Stimulated activated naive B cell treated with anti-CD40 and anti-IgM and Interleukin-4, amounts not matched to agents 10 μg/mL and 1 μg/mL and 100 μg/mL, for 72 hours (primary cell): ENCODE measurements around the gene KMT2E.

Source experiments
- ATAC-seq, 2 donors: fragments of 150-1000 bp; cut with Tn5 transposase; replicated peaks; 2 replicates each; pipeline ENCODE4 v1.10.0; 2021; ENCODE audit warnings: moderate library complexity in 1 of 2
- DNase-seq: peaks from one replicate; pipeline ENCODE4 v3.0.0; 2021
- H3K27ac Mint-ChIP-seq: one replicate; pipeline ENCODE4 v1.8.0; 2022; ENCODE audit warnings: mild to moderate bottlenecking, mixed read lengths
- H3K27me3 Mint-ChIP-seq, 2 donors: one replicate each; pipeline ENCODE4 v1.8.0; 2022; ENCODE audit warnings: mixed read lengths in 2 of 2
- H3K36me3 Mint-ChIP-seq, 2 donors: one replicate each; pipeline ENCODE4 v1.8.0; 2022; ENCODE audit warnings: mixed read lengths in 2 of 2, mild to moderate bottlenecking in 1 of 2
- H3K4me1 Mint-ChIP-seq, 2 donors: one replicate each; pipeline ENCODE4 v1.8.0; 2022; ENCODE audit warnings: mixed read lengths in 2 of 2, mild to moderate bottlenecking in 1 of 2
- H3K4me3 Mint-ChIP-seq, 2 donors: one replicate each; pipeline ENCODE4 v1.8.0; 2022; ENCODE audit warnings: mild to moderate bottlenecking in 2 of 2, mixed read lengths in 2 of 2, moderate library complexity in 1 of 2
- H3K9me3 Mint-ChIP-seq, 2 donors: one replicate each; pipeline ENCODE4 v1.8.0; 2022; ENCODE audit warnings: mixed read lengths in 2 of 2, mild to moderate bottlenecking in 1 of 2

Gene KMT2E

DNA sequence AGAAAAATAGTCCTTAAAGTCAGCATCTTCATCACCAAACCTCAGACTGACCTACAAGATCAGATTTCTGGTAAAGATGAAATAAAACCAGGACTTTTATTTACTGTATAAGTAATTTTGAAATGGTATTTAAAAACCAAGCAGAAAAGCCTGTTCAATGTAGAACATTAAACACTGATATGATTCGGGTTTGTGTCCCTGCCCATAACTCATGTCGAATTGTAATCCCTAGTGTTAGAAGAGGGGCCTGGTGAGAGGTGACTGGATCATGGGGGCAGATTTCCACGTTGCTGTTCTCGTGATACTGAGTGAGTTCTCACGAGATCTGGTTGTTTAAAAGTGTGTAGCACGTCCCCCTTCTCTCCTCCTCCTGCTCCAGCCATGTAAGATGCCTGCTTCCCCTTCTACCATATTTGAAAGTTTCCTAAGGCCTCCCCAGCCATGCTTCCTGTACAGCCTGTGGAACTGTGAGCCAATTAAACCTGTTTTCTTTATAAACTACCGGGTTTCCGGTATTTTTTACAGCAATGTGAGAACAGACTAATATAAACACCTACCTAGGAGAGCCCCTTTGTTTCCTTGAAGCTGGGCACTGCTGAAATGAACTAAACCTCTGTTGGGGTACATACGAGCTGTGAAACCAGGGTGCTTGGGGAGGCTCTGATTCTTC lies 120.1 kb downstream of the KMT2E start:
- H3K4me1 Mint-ChIP-seq, result peaks cover 8 to 9% of the 10 kb centered on the region in 2 donors
- no peaks in the 10 kb centered on the region for H3K27me3 Mint-ChIP-seq
- DNase-seq, result no peak
- H3K36me3 Mint-ChIP-seq, result peaks cover 36 to 41% of the 10 kb centered on the region in 2 donors
- no peaks in the 10 kb centered on the region for H3K9me3 Mint-ChIP-seq
- H3K27ac Mint-ChIP-seq, result peak overlapping the region; percentile 69
- H3K4me3 Mint-ChIP-seq, result no peak overlapping the region
- no peak for ATAC-seq

DNA sequence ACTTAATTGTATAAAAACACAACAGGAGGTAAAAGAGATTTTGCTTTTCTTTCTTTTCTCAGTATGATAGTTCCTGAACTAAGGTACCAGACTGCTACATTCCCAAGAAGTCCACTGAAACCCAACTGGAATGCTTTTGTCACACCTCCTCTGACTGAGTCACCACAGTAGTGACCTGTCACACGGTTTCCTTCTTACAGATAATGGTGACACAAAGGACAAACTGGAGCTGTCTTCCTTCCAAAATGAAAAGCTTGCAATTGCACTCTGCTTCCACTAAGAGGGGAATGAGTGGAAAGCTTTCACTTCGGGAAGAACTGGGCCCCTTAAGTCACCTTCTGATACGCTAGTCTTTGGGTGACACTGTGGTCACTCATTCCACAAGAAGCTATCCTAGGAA lies 122.2 kb downstream of the KMT2E start:
- no peak overlapping the region for H3K4me3 Mint-ChIP-seq
- H3K27me3 Mint-ChIP-seq, result no peaks in the 10 kb centered on the region
- H3K27ac Mint-ChIP-seq, result no peak overlapping the region
- H3K4me1 Mint-ChIP-seq, result peaks cover 7 to 9% of the 10 kb centered on the region in 2 donors
- no peaks in the 10 kb centered on the region for H3K9me3 Mint-ChIP-seq
- ATAC-seq (no peak), DNase-seq (no peak)
- H3K36me3 Mint-ChIP-seq, result peaks cover 36 to 40% of the 10 kb centered on the region in 2 donors

DNA sequence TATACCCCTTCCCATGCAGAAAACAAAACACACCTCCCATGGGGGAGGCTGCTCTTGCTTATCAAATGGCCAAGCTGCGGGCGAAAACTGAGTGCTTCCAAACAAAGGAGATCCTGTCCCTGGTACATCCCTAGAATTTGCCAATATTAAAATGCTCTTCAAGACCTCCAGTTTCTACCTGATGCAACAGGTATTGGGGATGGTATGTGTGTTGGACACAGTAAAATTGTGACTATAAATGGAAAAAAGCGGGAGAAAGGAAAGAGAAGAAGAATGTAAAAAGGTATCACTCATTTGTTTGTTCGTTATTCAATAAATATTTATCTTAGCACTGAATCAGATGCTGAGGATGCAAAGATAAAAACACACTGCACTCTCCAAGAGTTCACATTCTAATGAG lies 123.9 kb downstream of the KMT2E start:
- Mint-ChIP-seq H3K27ac (no peak overlapping the region), H3K4me1 (peaks cover 4 to 8% of the 10 kb centered on the region in 2 donors)

DNA sequence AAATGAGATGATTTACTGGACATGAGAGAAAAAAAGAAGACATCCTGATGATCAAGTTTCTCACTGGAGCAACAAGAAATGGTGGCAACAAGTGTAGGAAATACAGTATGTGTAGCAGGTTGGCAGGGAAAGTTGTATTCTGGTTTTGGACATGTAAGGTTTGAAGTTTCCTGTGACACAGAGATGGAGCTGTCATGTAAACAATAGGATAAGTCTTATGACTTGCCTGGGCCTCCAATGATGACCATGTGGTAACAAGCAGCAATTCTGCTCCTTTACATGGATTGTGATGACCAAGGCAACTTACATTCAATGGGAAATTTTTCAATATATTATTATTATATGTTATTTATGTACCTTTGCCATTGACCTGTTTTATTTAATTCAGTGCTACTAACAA lies 125.4 kb downstream of the KMT2E start:
- Mint-ChIP-seq H3K4me1 (peaks cover 4 to 6% of the 10 kb centered on the region in 2 donors), H3K36me3 (peaks cover 36 to 40% of the 10 kb centered on the region in 2 donors), H3K9me3 (no peaks in the 10 kb centered on the region), H3K4me3 (no peak overlapping the region), H3K27me3 (no peaks in the 10 kb centered on the region), H3K27ac (no peak overlapping the region)
- DNase-seq, result no peak
- ATAC-seq, result no peak

More for the DNA sequence above, 123.9 kb downstream of the KMT2E start:
- Mint-ChIP-seq H3K9me3 (no peaks in the 10 kb centered on the region), H3K36me3 (peaks cover 35 to 44% of the 10 kb centered on the region in 2 donors), H3K4me3 (no peak overlapping the region), H3K27me3 (no peaks in the 10 kb centered on the region)
- ATAC-seq (no peak), DNase-seq (no peak)

DNA sequence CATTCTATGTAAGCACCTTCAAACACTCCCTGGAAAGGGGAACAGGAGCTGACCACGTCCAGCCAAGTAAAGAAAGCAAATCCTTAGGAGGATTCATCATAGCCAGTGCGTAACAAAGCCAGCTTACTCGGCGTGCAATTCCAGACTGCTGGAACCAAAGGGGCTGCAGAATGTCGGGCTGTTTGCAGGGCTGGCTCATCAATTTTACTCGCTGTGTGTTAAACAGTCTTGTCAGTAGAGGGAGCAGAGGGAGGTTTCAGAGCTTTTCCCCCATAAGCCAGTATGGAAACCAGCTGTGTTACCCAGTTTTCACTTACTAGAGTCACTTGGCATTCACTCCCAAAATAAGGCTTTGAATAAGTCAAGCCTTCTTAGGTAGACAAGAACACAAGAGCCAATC lies 127.1 kb downstream of the KMT2E start:
- Mint-ChIP-seq H3K4me1 (peaks cover 4 to 6% of the 10 kb centered on the region in 2 donors), H3K36me3 (peaks cover 38 to 45% of the 10 kb centered on the region in 2 donors), H3K9me3 (no peaks in the 10 kb centered on the region), H3K27ac (no peak overlapping the region), H3K27me3 (no peaks in the 10 kb centered on the region), H3K4me3 (no peak overlapping the region)
- ATAC-seq (no peak), DNase-seq (no peak)

DNA sequence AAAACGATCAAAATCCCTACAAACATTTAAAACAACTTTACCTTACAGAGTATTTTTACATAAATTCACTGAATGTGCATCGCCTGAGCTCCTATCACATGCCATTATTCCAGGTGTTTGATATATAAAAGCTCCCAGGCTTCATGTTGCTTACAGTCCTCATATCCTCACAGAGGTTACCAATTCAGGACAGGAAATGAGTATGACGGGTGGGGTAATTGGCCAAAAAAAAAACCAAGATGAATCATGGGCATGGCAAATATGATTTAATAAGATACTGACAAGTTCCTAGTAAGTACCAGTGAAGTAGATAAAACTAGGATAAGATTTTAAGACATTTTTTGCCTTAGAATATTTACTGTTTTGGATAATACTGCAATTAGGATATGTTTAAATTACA lies 135.8 kb downstream of the KMT2E start:
- ATAC-seq, result no peak

DNA sequence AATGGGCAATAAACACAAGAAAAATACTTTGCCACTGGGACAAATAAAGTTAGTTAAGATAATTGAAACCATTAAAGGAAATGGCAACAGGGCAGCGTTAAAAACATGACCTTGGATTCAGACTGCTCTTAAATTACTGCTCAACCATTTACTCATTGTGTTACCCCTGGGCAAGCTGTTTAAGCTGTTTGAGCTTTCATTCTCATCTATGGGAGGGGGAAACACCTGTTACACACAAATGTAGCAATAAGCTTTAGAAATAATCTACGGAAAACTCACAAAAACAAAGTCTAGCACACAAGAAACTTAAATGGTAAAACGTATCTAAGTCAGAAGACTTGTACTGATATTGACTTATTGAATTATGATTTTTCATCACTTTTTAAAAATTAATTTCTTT lies 137.1 kb downstream of the KMT2E start:
- DNase-seq, result no peak
- Mint-ChIP-seq H3K4me1 (peaks cover 4 to 14% of the 10 kb centered on the region in 2 donors), H3K36me3 (peaks cover 8 to 21% of the 10 kb centered on the region in 2 donors), H3K27ac (no peak overlapping the region), H3K9me3 (no peaks in the 10 kb centered on the region), H3K4me3 (no peak overlapping the region), H3K27me3 (no peaks in the 10 kb centered on the region)
- ATAC-seq, result no peak

More for the DNA sequence above, 135.8 kb downstream of the KMT2E start:
- no peaks in the 10 kb centered on the region for H3K9me3 Mint-ChIP-seq
- H3K27ac Mint-ChIP-seq, result no peak overlapping the region
- DNase-seq, result no peak
- peaks cover 4 to 14% of the 10 kb centered on the region in 2 donors for H3K4me1 Mint-ChIP-seq
- H3K27me3 Mint-ChIP-seq, result no peaks in the 10 kb centered on the region
- H3K4me3 Mint-ChIP-seq, result no peak overlapping the region
- peaks cover 6 to 20% of the 10 kb centered on the region in 2 donors for H3K36me3 Mint-ChIP-seq

DNA sequence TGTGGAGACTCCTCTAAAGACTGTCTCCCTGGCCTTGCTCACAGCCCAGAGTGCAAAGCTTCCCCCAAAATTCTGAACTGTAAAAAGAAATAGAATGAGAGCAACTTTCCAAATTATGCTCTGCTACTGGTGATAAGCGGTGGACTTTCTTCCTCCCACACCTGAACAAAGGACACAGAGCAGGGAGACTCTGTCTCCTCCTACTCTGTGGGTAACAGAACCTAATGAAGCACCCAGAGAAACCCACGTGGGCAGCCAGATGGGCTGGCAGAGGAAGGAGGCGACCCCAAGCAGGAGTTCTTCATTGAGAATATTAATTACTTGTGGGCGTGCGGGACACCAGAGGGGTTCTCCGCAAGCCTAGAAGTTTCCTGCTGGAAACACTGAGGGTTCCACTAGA lies 139.5 kb downstream of the KMT2E start:
- peaks cover 6 to 14% of the 10 kb centered on the region in 2 donors for H3K4me1 Mint-ChIP-seq
- H3K9me3 Mint-ChIP-seq, result no peaks in the 10 kb centered on the region
- H3K36me3 Mint-ChIP-seq, result peaks cover 12 to 27% of the 10 kb centered on the region in 2 donors
- ATAC-seq, result peak; percentile 55 to 57
- H3K4me3 Mint-ChIP-seq, result no peak overlapping the region
- H3K27ac Mint-ChIP-seq, result peak overlapping the region; percentile 76
- DNase-seq, result no peak
- H3K27me3 Mint-ChIP-seq, result no peaks in the 10 kb centered on the region

DNA sequence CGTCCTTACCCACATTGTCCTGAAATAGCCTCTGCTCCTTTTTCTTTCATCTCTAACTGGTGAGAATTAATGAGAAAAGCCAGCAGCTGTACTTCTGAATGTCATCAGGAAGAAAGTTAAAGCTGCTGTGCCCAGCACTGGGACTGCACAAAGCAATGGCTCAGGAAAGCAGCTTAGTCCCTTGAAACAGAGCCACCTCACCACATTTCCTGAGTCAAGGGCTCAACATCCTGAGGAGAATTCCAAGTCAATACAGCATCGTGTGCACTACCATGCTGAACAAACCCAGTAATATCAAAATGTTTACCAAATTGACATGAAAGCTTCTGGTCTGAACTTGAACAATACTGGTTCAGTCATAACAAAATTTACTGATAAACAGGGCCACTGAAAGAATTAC lies 140.1 kb downstream of the KMT2E start:
- peak in 1 of 2 donors; percentile 2 for ATAC-seq
- Mint-ChIP-seq H3K36me3 (peaks cover 12 to 27% of the 10 kb centered on the region in 2 donors), H3K9me3 (no peaks in the 10 kb centered on the region), H3K4me3 (no peak overlapping the region), H3K27me3 (no peaks in the 10 kb centered on the region), H3K27ac (peak overlapping the region; percentile 14), H3K4me1 (peaks cover 6 to 14% of the 10 kb centered on the region in 2 donors)
- no peak for DNase-seq

DNA sequence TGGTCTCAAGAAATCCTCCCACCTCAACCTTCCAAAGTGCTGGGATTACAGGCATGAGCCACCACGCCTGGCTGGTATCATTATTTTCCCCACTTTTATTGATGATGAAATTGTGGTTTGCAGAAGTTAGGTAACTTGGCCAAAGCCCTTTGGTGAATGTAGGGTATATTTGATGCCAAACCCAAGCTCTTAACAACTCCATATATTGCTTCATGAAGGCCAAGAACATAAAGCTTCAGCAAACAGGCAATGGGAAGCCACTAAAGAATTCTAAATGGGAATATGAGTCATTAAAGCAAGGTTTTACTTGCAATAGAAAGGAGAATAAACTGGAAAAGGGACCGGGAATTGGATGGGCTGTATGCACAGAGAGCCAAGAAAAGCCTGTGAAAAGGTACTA lies 142.7 kb downstream of the KMT2E start:
- DNase-seq, result no peak
- H3K4me3 Mint-ChIP-seq, result no peak overlapping the region
- no peak overlapping the region for H3K27ac Mint-ChIP-seq
- H3K9me3 Mint-ChIP-seq, result no peaks in the 10 kb centered on the region
- H3K4me1 Mint-ChIP-seq, result peaks cover 6 to 14% of the 10 kb centered on the region in 2 donors
- no peak for ATAC-seq
- H3K36me3 Mint-ChIP-seq, result peaks cover 10 to 22% of the 10 kb centered on the region in 2 donors
- H3K27me3 Mint-ChIP-seq, result no peaks in the 10 kb centered on the region

DNA sequence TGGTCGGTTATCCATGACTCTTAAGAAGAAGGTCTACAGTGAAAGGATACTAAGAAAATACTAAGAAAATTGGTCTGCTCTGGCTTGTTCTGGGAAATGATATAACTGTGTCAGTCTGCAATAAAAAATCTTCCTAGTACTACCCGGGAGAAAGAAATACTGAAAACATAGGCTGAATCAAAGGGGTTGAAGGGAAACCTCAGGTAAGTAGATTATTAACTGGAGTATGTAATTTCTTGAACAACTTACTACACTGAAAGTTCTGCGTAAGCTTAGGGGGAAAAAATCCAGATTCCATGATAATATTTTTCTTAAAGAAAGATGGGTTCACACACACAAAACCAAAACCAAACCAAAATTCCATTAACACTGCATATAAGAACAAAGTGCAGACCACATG lies 143.3 kb downstream of the KMT2E start:
- ATAC-seq (no peak), DNase-seq (no peak)
- H3K27ac Mint-ChIP-seq, result peak overlapping the region; percentile 20
- H3K4me1 Mint-ChIP-seq, result peaks cover 6 to 14% of the 10 kb centered on the region in 2 donors
- no peaks in the 10 kb centered on the region for H3K9me3 Mint-ChIP-seq
- H3K27me3 Mint-ChIP-seq, result no peaks in the 10 kb centered on the region
- no peak overlapping the region for H3K4me3 Mint-ChIP-seq
- peaks cover 10 to 22% of the 10 kb centered on the region in 2 donors for H3K36me3 Mint-ChIP-seq

DNA sequence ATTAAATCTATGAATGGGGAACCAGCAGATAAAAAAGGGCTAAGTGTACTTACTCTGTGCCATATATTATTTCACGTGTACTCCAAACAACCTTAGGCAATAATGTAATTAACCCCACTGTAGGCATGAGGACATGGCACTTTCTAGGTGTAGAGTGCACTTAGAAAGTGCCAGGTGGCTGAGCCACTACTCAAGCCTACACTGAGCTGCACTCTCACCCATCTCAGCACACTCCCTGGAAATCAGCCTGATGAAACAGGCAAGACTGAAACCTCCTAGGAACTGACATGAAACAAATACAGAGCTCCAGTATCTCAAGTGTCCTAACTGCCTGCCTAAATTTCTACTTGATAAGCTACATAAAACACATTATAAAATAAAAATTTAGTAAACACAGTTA lies 147.4 kb downstream of the KMT2E start:
- DNase-seq (no peak), ATAC-seq (no peak)
- no peaks in the 10 kb centered on the region for H3K27me3 Mint-ChIP-seq
- H3K9me3 Mint-ChIP-seq, result no peaks in the 10 kb centered on the region
- H3K4me3 Mint-ChIP-seq, result no peak overlapping the region
- peaks cover 2 to 5% of the 10 kb centered on the region in 2 donors for H3K4me1 Mint-ChIP-seq
- H3K27ac Mint-ChIP-seq, result no peak overlapping the region
- H3K36me3 Mint-ChIP-seq, result peaks cover 24 to 41% of the 10 kb centered on the region in 2 donors
